Measurements from ENCODE around the gene CYBA.

The CYBA gene

DNA sequence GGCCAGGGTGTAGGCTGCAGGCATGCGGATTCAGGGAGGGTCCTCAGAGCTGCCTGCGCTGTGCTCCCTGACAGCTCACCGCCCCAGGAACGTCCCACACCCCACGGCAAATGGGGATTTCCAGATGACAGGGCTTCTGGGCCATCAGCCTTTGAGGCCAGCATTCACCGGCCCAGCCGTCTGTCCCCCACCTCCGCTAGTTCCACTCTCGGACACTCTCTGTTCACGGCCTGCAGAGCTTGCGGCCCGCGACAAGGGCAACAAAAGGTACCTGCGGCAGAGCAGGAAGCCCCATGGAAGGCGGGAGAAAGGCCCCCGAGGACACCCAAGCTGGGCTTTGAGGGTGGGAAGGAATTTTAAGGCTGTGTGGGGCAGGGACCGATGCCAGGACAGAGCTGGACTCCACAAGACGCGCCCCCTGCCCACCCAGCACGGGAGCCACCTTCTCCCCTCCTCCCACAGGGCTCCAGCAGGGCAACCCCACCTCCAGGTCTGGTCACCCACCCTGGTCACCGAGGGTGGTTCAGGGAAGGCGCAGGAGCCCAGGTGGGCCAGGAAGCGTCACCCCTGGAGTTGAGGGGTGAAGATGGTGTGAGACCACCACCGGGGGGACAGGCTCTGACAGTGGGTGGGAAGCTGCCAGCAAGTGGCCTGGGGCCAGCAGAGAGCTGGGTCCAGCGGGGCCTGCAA lies 5.6 kb upstream of the CYBA start:
- H3K4me3 ChIP-seq (ENCODE audit: low read depth, low read length): no peak overlapping the region
- TF ChIP-seq, protein P1, sequence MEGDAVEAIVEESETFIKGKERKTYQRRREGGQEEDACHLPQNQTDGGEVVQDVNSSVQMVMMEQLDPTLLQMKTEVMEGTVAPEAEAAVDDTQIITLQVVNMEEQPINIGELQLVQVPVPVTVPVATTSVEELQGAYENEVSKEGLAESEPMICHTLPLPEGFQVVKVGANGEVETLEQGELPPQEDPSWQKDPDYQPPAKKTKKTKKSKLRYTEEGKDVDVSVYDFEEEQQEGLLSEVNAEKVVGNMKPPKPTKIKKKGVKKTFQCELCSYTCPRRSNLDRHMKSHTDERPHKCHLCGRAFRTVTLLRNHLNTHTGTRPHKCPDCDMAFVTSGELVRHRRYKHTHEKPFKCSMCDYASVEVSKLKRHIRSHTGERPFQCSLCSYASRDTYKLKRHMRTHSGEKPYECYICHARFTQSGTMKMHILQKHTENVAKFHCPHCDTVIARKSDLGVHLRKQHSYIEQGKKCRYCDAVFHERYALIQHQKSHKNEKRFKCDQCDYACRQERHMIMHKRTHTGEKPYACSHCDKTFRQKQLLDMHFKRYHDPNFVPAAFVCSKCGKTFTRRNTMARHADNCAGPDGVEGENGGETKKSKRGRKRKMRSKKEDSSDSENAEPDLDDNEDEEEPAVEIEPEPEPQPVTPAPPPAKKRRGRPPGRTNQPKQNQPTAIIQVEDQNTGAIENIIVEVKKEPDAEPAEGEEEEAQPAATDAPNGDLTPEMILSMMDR (IDR thresholded peaks at IDR 0.05; ENCODE audit: insufficient read depth, low read depth, low read length, missing control alignments): no peak
- no peak for DNase-seq (ENCODE audit: low read depth)

DNA sequence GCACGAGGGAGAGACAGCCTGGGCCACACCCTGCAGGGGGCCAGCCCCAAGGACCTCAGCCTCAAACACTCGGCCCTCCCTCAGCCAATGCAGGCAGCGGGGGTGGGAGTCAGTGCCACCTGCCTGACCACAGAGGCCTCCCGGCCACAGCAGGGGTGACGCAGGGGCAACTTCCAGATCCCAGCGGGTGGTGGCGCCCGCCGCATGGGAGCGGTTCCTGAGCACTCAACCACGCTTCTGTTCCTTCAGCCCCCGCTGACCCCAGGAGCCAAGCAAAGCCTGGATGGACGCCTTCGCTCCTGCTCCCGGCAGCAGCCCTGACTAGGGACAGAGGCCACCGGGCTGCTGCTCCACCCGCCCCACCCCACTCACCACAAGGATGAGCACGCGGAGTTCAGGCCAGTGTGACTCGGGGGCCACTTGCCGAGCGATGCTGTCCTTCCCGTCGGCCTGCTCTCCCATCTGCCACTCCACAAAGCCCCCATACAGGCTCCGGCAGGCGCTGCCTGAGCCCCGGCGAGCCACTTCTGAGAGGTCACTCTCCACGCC lies 5.0 kb upstream of the CYBA start:
- DNase-seq (ENCODE audit: low read depth): no peak
- TF ChIP-seq, protein P1 (IDR thresholded peaks at IDR 0.05; ENCODE audit: insufficient read depth, low read depth, low read length, missing control alignments): no peak
- no peak overlapping the region for H3K4me3 ChIP-seq (ENCODE audit: low read depth, low read length)

DNA sequence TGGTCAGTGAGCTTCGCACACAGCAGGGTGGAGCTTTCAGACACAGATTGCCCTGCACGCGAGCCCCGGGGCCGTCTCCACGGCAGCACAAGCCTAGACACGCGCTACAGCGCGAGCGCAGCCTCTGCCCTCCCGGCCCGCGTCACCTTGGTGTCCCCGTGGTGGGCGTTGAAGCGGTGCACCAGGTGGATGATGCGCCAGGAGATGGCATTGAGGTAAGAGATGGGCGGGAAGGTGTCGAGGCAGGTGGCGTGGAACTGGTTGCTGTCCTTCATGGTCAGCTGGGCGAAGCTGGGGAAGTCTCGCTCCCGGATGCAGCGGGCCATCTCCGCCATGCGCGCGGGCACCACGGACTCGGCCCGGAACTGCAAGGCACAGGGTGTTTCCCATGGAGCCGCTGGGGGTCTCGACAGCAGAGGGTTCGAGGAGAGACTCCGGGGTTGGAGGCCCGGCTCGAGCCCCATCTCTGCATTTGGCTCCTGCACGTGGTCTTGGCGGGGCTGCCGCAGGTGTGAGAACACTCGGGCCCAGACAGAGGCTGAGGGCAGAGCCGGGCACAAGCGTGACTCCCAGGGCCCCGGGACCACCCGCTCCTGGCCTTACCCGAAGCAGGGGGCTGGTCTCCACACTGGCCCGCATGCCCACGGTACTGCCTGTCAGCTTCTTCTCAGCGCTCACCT lies 4.3 kb upstream of the CYBA start:
- H3K4me3 ChIP-seq (ENCODE audit: low read depth, low read length): no peak overlapping the region
- DNase-seq (ENCODE audit: low read depth): no peak
- TF ChIP-seq, protein P1 (IDR thresholded peaks at IDR 0.05; ENCODE audit: insufficient read depth, low read depth, low read length, missing control alignments): no peak

DNA sequence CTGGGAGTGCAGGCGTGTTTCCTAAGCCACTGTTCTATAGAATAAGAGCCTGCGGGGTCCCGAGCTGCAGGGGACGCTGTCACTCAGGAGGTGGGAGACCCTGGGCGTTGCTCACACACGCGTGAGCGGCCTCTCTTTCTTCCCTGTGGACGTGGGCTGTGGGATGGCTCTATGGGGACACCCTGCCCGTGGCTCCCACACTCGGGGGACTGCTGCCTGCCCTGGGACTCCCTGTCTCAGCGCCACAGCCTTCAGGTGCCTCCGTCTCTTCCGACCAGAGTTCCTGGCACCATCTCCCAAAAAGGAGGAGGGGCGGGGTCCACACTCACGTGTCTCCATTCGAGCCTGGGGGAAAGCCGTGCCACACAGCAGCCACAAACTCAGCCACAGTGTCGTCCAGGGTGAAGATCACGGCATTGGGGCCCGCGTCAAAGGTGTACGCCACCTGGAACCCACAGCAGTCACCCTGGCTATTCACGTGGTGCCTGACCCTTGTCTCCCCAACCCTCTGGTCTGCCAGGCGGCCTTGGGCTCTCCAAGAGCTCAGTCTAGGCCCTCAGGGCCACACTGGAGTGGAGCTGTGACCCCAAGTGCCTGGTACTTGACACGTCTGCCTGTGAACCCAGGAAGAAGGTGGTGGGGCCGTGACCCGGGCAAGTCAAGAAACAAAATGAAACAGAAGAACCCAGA lies 3.7 kb upstream of the CYBA start:
- no peak overlapping the region for H3K4me3 ChIP-seq (ENCODE audit: low read depth, low read length)
- DNase-seq (ENCODE audit: low read depth): no peak
- TF ChIP-seq, protein P1 (IDR thresholded peaks at IDR 0.05; ENCODE audit: insufficient read depth, low read depth, low read length, missing control alignments): no peak

DNA sequence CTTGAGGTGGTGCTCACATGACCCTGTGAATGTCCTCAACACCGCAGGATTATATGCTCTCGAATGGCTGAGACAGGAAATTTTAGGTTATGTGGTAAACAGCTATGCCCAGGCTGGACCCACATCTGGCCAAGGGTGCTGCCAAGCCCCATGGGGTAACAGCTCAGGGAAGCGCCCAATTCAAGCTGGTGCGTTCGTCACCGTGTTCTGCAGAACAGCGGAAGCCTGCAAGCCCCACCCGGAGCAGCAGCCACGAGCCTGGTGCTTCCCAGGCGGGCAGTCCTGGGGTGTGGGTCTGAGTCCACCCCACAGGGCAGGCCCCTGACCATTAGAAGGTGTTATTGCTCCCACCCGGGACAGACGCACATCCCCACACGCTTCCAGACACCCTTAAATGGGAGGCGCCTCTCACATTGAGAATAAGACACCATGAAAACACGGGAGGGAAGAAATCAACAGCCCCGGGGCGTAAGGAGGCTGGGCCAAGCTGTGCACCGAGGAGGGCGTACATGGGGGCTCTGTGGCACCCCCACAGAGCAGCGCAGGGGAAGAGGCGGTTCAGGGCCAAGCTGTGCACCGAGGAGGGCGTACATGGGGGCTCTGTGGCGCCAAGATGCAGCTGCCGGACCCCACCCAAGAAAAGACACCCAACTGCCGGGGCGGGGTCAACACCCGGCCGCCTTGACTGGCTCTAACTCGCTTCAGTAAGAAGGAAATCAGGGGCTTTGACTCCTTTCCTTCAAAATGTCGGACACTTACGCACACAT lies 2.9 kb upstream of the CYBA start:
- TF ChIP-seq, protein P1 (IDR thresholded peaks at IDR 0.05; ENCODE audit: insufficient read depth, low read depth, low read length, missing control alignments): no peak
- no peak for DNase-seq (ENCODE audit: low read depth)
- no peak overlapping the region for H3K4me3 ChIP-seq (ENCODE audit: low read depth, low read length)

DNA sequence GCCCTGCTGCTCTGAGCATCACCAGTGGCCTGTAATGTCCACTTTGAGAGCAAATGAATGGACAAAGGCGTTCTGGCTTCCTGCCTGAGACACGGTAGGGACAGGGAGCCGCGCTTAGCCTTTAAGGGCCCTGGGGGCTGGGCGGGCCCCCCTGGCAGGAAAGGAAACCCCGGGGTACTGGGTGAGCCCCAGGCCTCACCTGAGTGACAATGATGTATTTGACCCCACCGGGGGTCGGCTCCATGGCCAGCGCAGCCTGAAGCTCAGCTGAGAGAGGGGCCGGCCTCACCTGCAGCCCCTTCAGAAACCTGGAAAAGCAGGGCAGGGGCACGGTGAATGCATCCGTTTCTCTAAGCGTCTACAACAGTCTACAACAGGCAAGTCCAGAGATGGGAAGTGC lies 2.2 kb upstream of the CYBA start:
- DNase-seq (ENCODE audit: low read depth): no peak
- no peak overlapping the region for H3K4me3 ChIP-seq (ENCODE audit: low read depth, low read length)
- TF ChIP-seq, protein P1 (IDR thresholded peaks at IDR 0.05; ENCODE audit: insufficient read depth, low read depth, low read length, missing control alignments): no peak

Data from GM12865 (cell line).